Parathyroid adenoma (tissue), 2 donors: ENCODE data around the gene RPS6KA2.

Experiments used
- H2AFZ ChIP-seq: fragments of 300-600 bp; sonication (generic); one replicate; pipeline ENCODE4 v1.7.0; 2017; ENCODE audit warnings: antibody characterized with exemption, mild to moderate bottlenecking
- H3K27ac ChIP-seq: fragments of 300-600 bp; sonication (generic); one replicate; pipeline ENCODE4 v1.7.0; 2017
- H3K27me3 ChIP-seq: fragments of 300-600 bp; sonication (generic); one replicate; pipeline ENCODE4 v1.7.0; 2017; ENCODE audit warnings: low read length; ENCODE audit not compliant: control insufficient read depth, insufficient read depth
- H3K36me3 ChIP-seq: fragments of 300-600 bp; sonication (generic); one replicate; pipeline ENCODE4 v1.7.0; 2017; ENCODE audit warnings: low read length; ENCODE audit not compliant: control insufficient read depth, insufficient read depth
- H3K4me1 ChIP-seq: fragments of 300-600 bp; sonication (generic); one replicate; pipeline ENCODE4 v1.7.0; 2017; ENCODE audit warnings: control low read depth
- H3K4me2 ChIP-seq: fragments of 300-600 bp; sonication (generic); one replicate; pipeline ENCODE4 v1.7.0; 2017; ENCODE audit warnings: low read length
- H3K4me3 ChIP-seq: fragments of 300-600 bp; sonication (generic); one replicate; pipeline ENCODE4 v1.7.0; 2017; ENCODE audit warnings: low read depth, low read length
- H3K79me2 ChIP-seq: fragments of 300-600 bp; sonication (generic); one replicate; pipeline ENCODE4 v1.7.0; 2017; ENCODE audit warnings: control low read depth
- H3K9ac ChIP-seq: fragments of 300-600 bp; sonication (generic); one replicate; pipeline ENCODE4 v1.7.0; 2017; ENCODE audit warnings: mild to moderate bottlenecking
- H3K9me3 ChIP-seq: fragments of 300-600 bp; sonication (generic); one replicate; pipeline ENCODE4 v1.7.0; 2017; ENCODE audit warnings: low read length; ENCODE audit not compliant: control insufficient read depth
- TF ChIP-seq, protein P1 (sequence below): fragments of 300-600 bp; sonication (generic); IDR thresholded peaks from one replicate; pipeline ENCODE4 v1.7.0; 2017; ENCODE audit warnings: antibody characterized with exemption, mild to moderate bottlenecking
- donor health status: primary hyperparathyroidism.

The RPS6KA2 gene

DNA sequence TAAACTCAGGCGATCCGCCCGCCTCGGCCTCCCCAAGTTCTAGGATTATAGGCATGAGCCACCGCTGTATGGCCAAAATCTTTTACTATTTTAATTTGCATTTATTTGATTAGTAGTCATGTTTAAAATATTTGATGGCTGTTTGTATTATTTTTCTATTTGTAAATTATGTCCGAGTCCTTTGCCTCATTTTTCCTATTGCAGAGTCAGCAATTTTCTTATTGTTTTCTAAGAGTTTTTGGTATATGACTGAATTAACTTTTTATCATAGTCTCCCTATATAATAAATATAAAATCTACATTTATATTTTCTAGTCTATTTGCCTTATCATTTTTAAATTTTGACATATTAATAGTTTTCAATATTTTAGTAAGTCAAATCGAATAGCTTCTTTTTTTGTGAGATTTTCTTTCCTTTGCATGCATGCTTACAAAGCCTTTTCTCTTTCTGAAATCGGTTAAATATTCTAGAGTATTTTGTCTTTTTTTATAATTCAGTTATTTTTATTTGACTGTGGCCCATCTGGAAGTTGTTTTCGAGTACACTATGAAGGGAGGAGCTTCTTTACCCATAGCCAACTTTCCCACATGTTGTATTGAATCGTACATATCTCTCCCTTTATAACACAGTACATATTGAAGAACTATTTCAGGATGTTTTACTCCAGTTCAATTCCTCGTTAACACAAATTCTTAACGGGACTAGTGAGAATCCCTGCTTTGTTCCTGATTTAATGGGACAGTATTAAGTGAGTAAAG, 34.5 kb upstream of the RPS6KA2 start:
- H3K9me3 ChIP-seq, result no peaks in the 10 kb centered on the region

DNA sequence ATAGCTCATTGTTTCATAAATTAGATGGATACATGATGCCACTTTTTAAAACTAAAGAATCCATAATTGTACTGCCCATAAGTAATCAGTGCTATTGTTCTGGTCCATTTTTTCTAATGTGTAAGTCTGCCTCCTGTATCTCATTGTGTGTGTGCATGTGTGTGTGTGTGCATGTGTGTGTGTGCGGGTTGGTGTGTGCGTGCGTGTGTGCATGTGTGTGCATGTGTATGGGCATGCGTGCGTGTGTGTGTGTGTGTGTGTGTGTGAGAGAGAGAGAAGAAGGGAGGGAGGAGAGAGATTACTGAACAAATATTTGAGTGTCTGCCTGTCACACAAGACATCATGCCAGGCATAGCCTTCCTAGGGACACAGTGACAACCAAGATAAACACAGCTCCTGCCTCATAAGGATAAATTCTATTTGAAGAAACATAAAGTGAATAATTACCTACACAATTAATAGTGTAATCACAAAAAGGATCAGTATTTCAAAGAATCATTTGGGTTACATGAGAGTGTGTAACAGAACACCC, 33.2 kb upstream of the RPS6KA2 start:
- H3K9me3 ChIP-seq, result no peaks in the 10 kb centered on the region
- H3K4me3 ChIP-seq, result no peak overlapping the region
- H3K27me3 ChIP-seq, result no peaks in the 10 kb centered on the region

More for the DNA sequence above, 34.5 kb upstream of the RPS6KA2 start:
- TF ChIP-seq, protein P1, sequence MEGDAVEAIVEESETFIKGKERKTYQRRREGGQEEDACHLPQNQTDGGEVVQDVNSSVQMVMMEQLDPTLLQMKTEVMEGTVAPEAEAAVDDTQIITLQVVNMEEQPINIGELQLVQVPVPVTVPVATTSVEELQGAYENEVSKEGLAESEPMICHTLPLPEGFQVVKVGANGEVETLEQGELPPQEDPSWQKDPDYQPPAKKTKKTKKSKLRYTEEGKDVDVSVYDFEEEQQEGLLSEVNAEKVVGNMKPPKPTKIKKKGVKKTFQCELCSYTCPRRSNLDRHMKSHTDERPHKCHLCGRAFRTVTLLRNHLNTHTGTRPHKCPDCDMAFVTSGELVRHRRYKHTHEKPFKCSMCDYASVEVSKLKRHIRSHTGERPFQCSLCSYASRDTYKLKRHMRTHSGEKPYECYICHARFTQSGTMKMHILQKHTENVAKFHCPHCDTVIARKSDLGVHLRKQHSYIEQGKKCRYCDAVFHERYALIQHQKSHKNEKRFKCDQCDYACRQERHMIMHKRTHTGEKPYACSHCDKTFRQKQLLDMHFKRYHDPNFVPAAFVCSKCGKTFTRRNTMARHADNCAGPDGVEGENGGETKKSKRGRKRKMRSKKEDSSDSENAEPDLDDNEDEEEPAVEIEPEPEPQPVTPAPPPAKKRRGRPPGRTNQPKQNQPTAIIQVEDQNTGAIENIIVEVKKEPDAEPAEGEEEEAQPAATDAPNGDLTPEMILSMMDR, result no peak
- Histone ChIP-seq H3K4me3 (no peak overlapping the region), H3K4me1 (no peaks in the 10 kb centered on the region), H3K4me2 (no peak overlapping the region), H3K79me2 (no peaks in the 10 kb centered on the region), H3K9ac (no peak overlapping the region), H2AFZ (no peak overlapping the region), H3K27ac (no peak overlapping the region), H3K27me3 (no peaks in the 10 kb centered on the region), H3K36me3 (no peaks in the 10 kb centered on the region)

DNA sequence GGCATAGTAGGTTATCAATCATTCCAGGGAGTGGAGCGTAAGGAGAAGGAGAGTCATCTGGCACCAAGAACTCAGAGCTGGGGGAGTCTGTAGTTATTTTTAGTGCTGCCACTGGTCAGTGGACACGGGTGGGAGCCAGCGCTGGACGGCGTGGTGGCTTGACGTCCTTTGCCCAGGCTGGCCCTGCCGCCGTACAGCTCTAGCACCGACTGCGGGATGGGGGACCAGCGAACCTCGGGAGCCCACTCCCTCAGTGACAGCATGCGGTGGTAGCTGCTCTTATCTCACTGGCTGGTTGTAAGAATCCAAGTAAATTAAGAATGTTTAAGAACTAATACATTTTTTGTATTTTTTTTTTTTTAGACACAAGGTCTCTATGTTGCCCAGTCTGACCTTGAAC, 32.5 kb upstream of the RPS6KA2 start:
- Histone ChIP-seq H3K27ac (no peak overlapping the region), H3K4me1 (no peaks in the 10 kb centered on the region), H3K79me2 (no peaks in the 10 kb centered on the region), H3K4me3 (no peak overlapping the region), H3K36me3 (no peaks in the 10 kb centered on the region), H2AFZ (no peak overlapping the region), H3K9ac (no peak overlapping the region), H3K9me3 (no peaks in the 10 kb centered on the region), H3K27me3 (no peaks in the 10 kb centered on the region), H3K4me2 (no peak overlapping the region)
- TF ChIP-seq, protein P1, result no peak

More for the DNA sequence above, 33.2 kb upstream of the RPS6KA2 start:
- Histone ChIP-seq H3K79me2 (no peaks in the 10 kb centered on the region), H3K4me2 (no peak overlapping the region), H3K9ac (no peak overlapping the region), H2AFZ (no peak overlapping the region), H3K36me3 (no peaks in the 10 kb centered on the region), H3K27ac (no peak overlapping the region), H3K4me1 (no peaks in the 10 kb centered on the region)
- TF ChIP-seq, protein P1, result no peak

DNA sequence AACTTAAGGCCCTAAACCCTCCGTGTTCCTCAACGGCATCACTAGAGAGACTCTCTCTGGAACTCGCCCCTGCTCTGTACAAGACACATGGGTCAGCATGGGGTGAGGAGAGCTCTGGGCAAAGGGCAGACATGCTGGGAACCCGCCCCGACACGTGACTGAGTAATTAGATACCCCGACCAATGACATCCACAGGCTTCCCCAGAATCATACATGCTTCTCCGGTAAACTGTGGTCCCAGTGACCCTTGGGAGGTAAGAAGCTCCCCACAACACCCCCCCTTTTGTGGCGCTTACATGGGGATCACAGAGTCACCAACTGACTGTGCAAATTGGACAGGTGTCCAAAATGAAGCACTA, 31.7 kb upstream of the RPS6KA2 start:
- H3K27ac ChIP-seq, result no peak overlapping the region
- no peak overlapping the region for H3K9ac ChIP-seq
- no peak overlapping the region for H3K4me2 ChIP-seq
- H3K27me3 ChIP-seq, result no peaks in the 10 kb centered on the region
- no peaks in the 10 kb centered on the region for H3K4me1 ChIP-seq
- TF ChIP-seq, protein P1, result no peak
- no peak overlapping the region for H3K4me3 ChIP-seq
- H3K79me2 ChIP-seq, result no peaks in the 10 kb centered on the region
- H3K9me3 ChIP-seq, result no peaks in the 10 kb centered on the region
- no peak overlapping the region for H2AFZ ChIP-seq
- no peaks in the 10 kb centered on the region for H3K36me3 ChIP-seq
